ENCODE measurements around the gene STXBP5. TPM values are rescaled to one million over a fixed set of nuclear protein-coding genes. Genes with fewer than 3 reads are reported as not detected.

Gene STXBP5
- polyA plus RNA-seq, 1 donor (not counting 4 experiments of a cell fraction or from before 2014, with no cell fraction given): 19.4 TPM

- Histone ChIP-seq H3K79me2 (ENCODE audit: control insufficient read depth, insufficient read depth, low read length) (no peaks in the 10 kb centered on the region), H3K36me3 (ENCODE audit: control insufficient read depth in 2 of 2, extremely low read depth in 1 of 2, insufficient read depth in 2 of 2, low read length in 2 of 2) (peaks cover 0 to 9% of the 10 kb centered on the region in 2 experiments), H2AFZ (ENCODE audit: control insufficient read depth, low read length) (no peak overlapping the region), H3K9me1 (ENCODE audit: control insufficient read depth, extremely low read depth, insufficient read depth, low read length) (no peaks in the 10 kb centered on the region), H3K27ac (ENCODE audit: control insufficient read depth, insufficient read depth, low read length) (no peak overlapping the region), H3K9me3 (ENCODE audit: control insufficient read depth, low read depth, low read length) (no peaks in the 10 kb centered on the region), H3K4me3 (ENCODE audit: control insufficient read depth in 2 of 3, extremely low read depth in 1 of 3, insufficient read depth in 2 of 3, low read depth in 1 of 3, low read length in 3 of 3) (no peak overlapping the region), H3K4me2 (ENCODE audit: control insufficient read depth, extremely low read depth, insufficient read depth, low read depth, low read length) (no peak overlapping the region), H4K20me1 (ENCODE audit: control insufficient read depth, extremely low read depth, insufficient read depth, low read length) (no peaks in the 10 kb centered on the region), H3K9ac (ENCODE audit: control insufficient read depth, extremely low read depth, insufficient read depth, low read length) (no peak overlapping the region), H3K27me3 (ENCODE audit: control insufficient read depth, extremely low read depth, insufficient read depth, low read length) (no peaks in the 10 kb centered on the region), H3K4me1 (ENCODE audit: control insufficient read depth, extremely low read depth, insufficient read depth, low read length) (no peaks in the 10 kb centered on the region)
- no peak for FAIRE-seq
- DNase-seq (ENCODE audit: low read depth, low spot score): no peak
- TF ChIP-seq EZH2 (IDR thresholded peaks at IDR 0.05; ENCODE audit: low read length): no peak
- TF ChIP-seq, protein P1, sequence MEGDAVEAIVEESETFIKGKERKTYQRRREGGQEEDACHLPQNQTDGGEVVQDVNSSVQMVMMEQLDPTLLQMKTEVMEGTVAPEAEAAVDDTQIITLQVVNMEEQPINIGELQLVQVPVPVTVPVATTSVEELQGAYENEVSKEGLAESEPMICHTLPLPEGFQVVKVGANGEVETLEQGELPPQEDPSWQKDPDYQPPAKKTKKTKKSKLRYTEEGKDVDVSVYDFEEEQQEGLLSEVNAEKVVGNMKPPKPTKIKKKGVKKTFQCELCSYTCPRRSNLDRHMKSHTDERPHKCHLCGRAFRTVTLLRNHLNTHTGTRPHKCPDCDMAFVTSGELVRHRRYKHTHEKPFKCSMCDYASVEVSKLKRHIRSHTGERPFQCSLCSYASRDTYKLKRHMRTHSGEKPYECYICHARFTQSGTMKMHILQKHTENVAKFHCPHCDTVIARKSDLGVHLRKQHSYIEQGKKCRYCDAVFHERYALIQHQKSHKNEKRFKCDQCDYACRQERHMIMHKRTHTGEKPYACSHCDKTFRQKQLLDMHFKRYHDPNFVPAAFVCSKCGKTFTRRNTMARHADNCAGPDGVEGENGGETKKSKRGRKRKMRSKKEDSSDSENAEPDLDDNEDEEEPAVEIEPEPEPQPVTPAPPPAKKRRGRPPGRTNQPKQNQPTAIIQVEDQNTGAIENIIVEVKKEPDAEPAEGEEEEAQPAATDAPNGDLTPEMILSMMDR (optimal IDR thresholded peaks at IDR 0.05 in 1 of 3, IDR thresholded peaks at IDR 0.05 in 1 of 3, conservative IDR thresholded peaks at IDR 0.05 in 1 of 3; ENCODE audit: extremely low read depth in 1 of 3, insufficient read depth in 2 of 3, low read length in 3 of 3): no peak
- dilution Hi-C loops (cut with MboI; ENCODE audit: extremely low pct_ligation_motif_present, low sequenced_read_pairs): no loop called here
Measured at GRCh38 chr6:147297124-147297523, 92.9 kb downstream of the STXBP5 start.

GRCh38 chr6:147297663-147298316 lies 93.6 kb downstream of the STXBP5 start:
- Histone ChIP-seq H3K4me2 (ENCODE audit: control insufficient read depth, extremely low read depth, insufficient read depth, low read depth, low read length) (no peak overlapping the region), H3K9me1 (ENCODE audit: control insufficient read depth, extremely low read depth, insufficient read depth, low read length) (no peaks in the 10 kb centered on the region), H3K27ac (ENCODE audit: control insufficient read depth, insufficient read depth, low read length) (no peak overlapping the region), H3K79me2 (ENCODE audit: control insufficient read depth, insufficient read depth, low read length) (no peaks in the 10 kb centered on the region), H3K4me1 (ENCODE audit: control insufficient read depth, extremely low read depth, insufficient read depth, low read length) (no peaks in the 10 kb centered on the region), H3K9ac (ENCODE audit: control insufficient read depth, extremely low read depth, insufficient read depth, low read length) (no peak overlapping the region), H3K9me3 (ENCODE audit: control insufficient read depth, low read depth, low read length) (no peaks in the 10 kb centered on the region), H4K20me1 (ENCODE audit: control insufficient read depth, extremely low read depth, insufficient read depth, low read length) (no peaks in the 10 kb centered on the region), H3K36me3 (ENCODE audit: control insufficient read depth in 2 of 2, extremely low read depth in 1 of 2, insufficient read depth in 2 of 2, low read length in 2 of 2) (peaks cover 0 to 9% of the 10 kb centered on the region in 2 experiments), H2AFZ (ENCODE audit: control insufficient read depth, low read length) (no peak overlapping the region), H3K27me3 (ENCODE audit: control insufficient read depth, extremely low read depth, insufficient read depth, low read length) (no peaks in the 10 kb centered on the region), H3K4me3 (ENCODE audit: control insufficient read depth in 2 of 3, extremely low read depth in 1 of 3, insufficient read depth in 2 of 3, low read depth in 1 of 3, low read length in 3 of 3) (no peak overlapping the region)
- DNase-seq (ENCODE audit: low read depth, low spot score) (no peak), FAIRE-seq (no peak)
- dilution Hi-C loops (cut with MboI; ENCODE audit: extremely low pct_ligation_motif_present, low sequenced_read_pairs): no loop called here
- no peak for TF ChIP-seq EZH2 (IDR thresholded peaks at IDR 0.05; ENCODE audit: low read length)
- TF ChIP-seq, protein P1 (optimal IDR thresholded peaks at IDR 0.05 in 1 of 3, IDR thresholded peaks at IDR 0.05 in 1 of 3, conservative IDR thresholded peaks at IDR 0.05 in 1 of 3; ENCODE audit: extremely low read depth in 1 of 3, insufficient read depth in 2 of 3, low read length in 3 of 3): no peak
